Neural cell (in vitro differentiated cells): ENCODE results near the gene GRIP1.

Source experiments
- CTCF ChIP-seq: fragments of 450-650 bp; IDR thresholded peaks from 2 replicates; pipeline ENCODE4 v1.5.1; 2014; ENCODE audit warnings: antibody characterized with exemption, mild to moderate bottlenecking, moderate library complexity; ENCODE audit not compliant: poor library complexity, severe bottlenecking
- EP300 ChIP-seq: fragments of 450-650 bp; conservative IDR thresholded peaks from 2 replicates; pipeline ENCODE4 v1.6.1; 2014; ENCODE audit warnings: antibody characterized with exemption, mild to moderate bottlenecking, moderate library complexity; ENCODE audit not compliant: poor library complexity, severe bottlenecking
- EZH2 ChIP-seq: fragments of 200-600, 300-800 bp; shearing (Covaris generic), sonication (generic); IDR thresholded peaks from 2 replicates; pipeline ENCODE4 v1.6.1; 2014; ENCODE audit warnings: antibody characterized with exemption, low read length, borderline replicate concordance, mild to moderate bottlenecking; ENCODE audit not compliant: insufficient read depth, poor library complexity, severe bottlenecking
- POLR2AphosphoS5 ChIP-seq: IDR thresholded peaks from 2 replicates; pipeline ENCODE4 v1.6.1; 2012
- RAD21 ChIP-seq: fragments of 450-650 bp; conservative IDR thresholded peaks from 2 replicates; pipeline ENCODE4 v1.6.1; 2014; ENCODE audit warnings: antibody characterized with exemption, mild to moderate bottlenecking, moderate library complexity
- REST ChIP-seq: IDR thresholded peaks from 2 replicates; pipeline ENCODE4 v1.6.1; 2012; ENCODE audit warnings: borderline replicate concordance
- TAF1 ChIP-seq: IDR thresholded peaks from 2 replicates; pipeline ENCODE4 v1.6.1; 2012; ENCODE audit warnings: low read depth

- TF ChIP-seq CTCF (no peak), POLR2AphosphoS5 (no peak), TAF1 (no peak), EZH2 (no peak), EP300 (no peak), REST (no peak), RAD21 (no peak)
Measured at GRCh38 chr12:66409195-66409871, 269.5 kb downstream of the GRIP1 start.
